ENCODE measurements around the gene C16orf82. TPM values are rescaled to one million over a fixed set of nuclear protein-coding genes. Genes with fewer than 3 reads are reported as not detected.

C16orf82 gene
- total and polyA plus RNA-seq, 9 of the 15 experiments (the other 6 are each of a cell fraction or from before 2014, with no cell fraction given): not detected

- H3K4me3 ChIP-seq: no peak overlapping the region
- no peak overlapping the region for H3K4me2 ChIP-seq (ENCODE audit: insufficient read depth, low read length)
- no peak for TF ChIP-seq MECOM (CRISPR knock-in tag; IDR thresholded peaks at IDR 0.05)
- TF ChIP-seq MAFK (IDR thresholded peaks at IDR 0.05; ENCODE audit: low read length): no peak
- TF ChIP-seq ATF7 (IDR thresholded peaks at IDR 0.05): no peak
- no peak for TF ChIP-seq ZSCAN29 (IDR thresholded peaks at IDR 0.05)
- TF ChIP-seq EWSR1 (IDR thresholded peaks at IDR 0.05; ENCODE audit: borderline replicate concordance, low read depth, partially characterized antibody): no peak
- TF ChIP-seq CEBPG (CRISPR knock-in tag; IDR thresholded peaks at IDR 0.05): no peak
- no peak for TF ChIP-seq CEBPG (tag; conservative IDR thresholded peaks at IDR 0.05 in 1 of 2, IDR thresholded peaks at IDR 0.05 in 1 of 2)
- TF ChIP-seq STAG1 (CRISPR knock-in tag; IDR thresholded peaks at IDR 0.05; ENCODE audit: borderline replicate concordance): no peak
- TF ChIP-seq HES1 (IDR thresholded peaks at IDR 0.05; ENCODE audit: low read depth): no peak
- no peak for TF ChIP-seq GTF2B (IDR thresholded peaks at IDR 0.05; ENCODE audit: extremely low read depth, insufficient read length)
- TF ChIP-seq CAMTA2 (CRISPR knock-in tag; conservative IDR thresholded peaks at IDR 0.05): no peak
- TF ChIP-seq MTA2 (IDR thresholded peaks at IDR 0.05; ENCODE audit: low read depth): no peak
- TF ChIP-seq CREB3L1 (IDR thresholded peaks at IDR 0.05; ENCODE audit: borderline replicate concordance, low read depth): no peak
- no peak for TF ChIP-seq CBFB (CRISPR knock-in tag; IDR thresholded peaks at IDR 0.05)
- FAIRE-seq: no peak
- H3K36me3 ChIP-seq (ENCODE audit: control insufficient read depth, insufficient read depth, low read length): no peaks in the 10 kb centered on the region
- WGBS (ENCODE audit: insufficient coverage, low coverage, missing lambda C conversion rate): 8% methylated on average over 6 of the region's 6 CpGs
- no peaks in the 10 kb centered on the region for H3K9me3 ChIP-seq (replicated peaks; ENCODE audit: control insufficient read depth, insufficient read depth, low read depth, low read length)
- no peak overlapping the region for H2AFZ ChIP-seq (ENCODE audit: low read depth, low read length)
- no peak overlapping the region for H3K9ac ChIP-seq (ENCODE audit: insufficient read depth in 1 of 2, low read depth in 2 of 2, low read length in 2 of 2)
- DNase-seq (ENCODE audit: extremely low read depth in 1 of 4, low spot score in 3 of 4): no peak
- H4K20me1 ChIP-seq (replicated peaks; ENCODE audit: control insufficient read depth, insufficient read depth, low read length): no peaks in the 10 kb centered on the region
- in situ Hi-C loops (cut with MboI): no loop called here
- intact Hi-C loops (cut with micrococcal nuclease): no loop called here
- H3K4me1 ChIP-seq (replicated peaks in 1 of 2; ENCODE audit: control insufficient read depth in 2 of 2, insufficient read depth in 2 of 2, low read length in 2 of 2): no peaks in the 10 kb centered on the region
- BruUV-seq (replicated peaks): no TSS peak
- H3K27me3 ChIP-seq (ENCODE audit: control insufficient read depth in 2 of 2, insufficient read depth in 2 of 2, low read length in 2 of 2): no peaks in the 10 kb centered on the region
- POLR2A ChIA-PET: no interaction called here
- CTCF ChIA-PET (ENCODE audit: low intra/inter-chr PET ratio): no interaction called here
- H3K79me2 ChIP-seq (ENCODE audit: control insufficient read depth, insufficient read depth, low read length): no peaks in the 10 kb centered on the region
- H3K27ac ChIP-seq (ENCODE audit: extremely low read depth, low read depth, low read length): no peak overlapping the region
- no peaks in the 10 kb centered on the region for H3K9me1 ChIP-seq (ENCODE audit: control insufficient read depth, insufficient read depth, low read length)
- no peak for ATAC-seq
These were observed 31.1 kb downstream of the C16orf82 start for GRCh38 chr16:27097800-27098230.
